ENCODE results near the gene DGKE.

DGKE gene

DNA sequence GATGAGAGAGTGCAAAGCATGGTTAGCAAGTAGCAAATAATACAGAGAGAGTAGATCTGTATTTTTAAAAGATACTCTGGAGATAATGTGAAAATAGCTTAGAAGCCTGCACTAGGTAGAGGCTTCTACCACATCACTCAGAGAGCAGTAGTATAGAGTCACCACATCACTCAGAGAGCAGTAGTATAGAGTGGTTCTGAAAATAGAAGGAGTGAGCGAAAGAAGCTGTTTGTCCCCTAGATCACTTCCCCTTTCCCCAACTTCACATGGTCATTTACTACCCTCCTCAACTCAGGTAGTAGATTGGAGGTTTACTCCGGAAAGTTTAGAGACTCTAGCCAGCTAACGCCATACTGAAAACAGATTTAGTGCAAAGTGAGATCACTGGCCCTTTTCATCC lies 17.1 kb downstream of the DGKE start:
- DNase-seq: no peak

DNA sequence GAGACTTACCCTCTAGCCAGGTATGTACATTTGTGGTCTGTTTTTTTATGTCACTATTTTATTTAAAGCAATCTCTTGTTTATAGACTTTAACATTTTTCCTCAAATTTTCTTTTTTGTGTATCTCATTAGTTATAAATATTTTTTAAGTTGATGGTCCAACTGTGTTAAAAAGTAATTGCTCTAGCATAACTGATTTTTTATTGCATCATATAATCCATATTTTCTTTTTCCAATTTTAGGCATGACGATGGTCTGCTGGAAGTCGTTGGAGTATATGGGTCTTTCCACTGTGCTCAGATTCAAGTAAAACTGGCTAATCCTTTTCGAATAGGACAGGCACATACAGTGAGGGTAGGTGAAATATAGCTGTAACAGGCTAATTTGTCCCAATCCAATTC lies 27.9 kb downstream of the DGKE start:
- DNase-seq: no peak

DNA sequence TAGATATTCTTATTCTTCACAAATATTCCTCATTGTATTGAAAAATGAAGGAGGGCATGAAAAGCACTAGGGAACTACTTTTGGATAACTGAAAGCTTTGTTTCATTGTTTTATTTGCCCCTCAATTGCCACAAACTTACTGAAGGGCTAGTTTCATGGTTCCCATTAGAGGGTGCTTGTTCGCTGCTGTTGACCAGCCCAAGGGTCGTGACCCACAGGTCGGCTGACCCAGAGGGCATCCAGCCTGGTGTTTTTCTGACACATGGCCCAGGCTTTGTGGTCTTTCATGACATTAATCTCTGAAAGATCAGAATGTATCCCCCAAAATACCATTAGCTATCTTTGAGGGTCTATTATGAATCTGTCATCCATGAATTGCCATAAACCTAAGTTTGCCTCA lies 30.0 kb downstream of the DGKE start:
- DNase-seq: no peak

DNA sequence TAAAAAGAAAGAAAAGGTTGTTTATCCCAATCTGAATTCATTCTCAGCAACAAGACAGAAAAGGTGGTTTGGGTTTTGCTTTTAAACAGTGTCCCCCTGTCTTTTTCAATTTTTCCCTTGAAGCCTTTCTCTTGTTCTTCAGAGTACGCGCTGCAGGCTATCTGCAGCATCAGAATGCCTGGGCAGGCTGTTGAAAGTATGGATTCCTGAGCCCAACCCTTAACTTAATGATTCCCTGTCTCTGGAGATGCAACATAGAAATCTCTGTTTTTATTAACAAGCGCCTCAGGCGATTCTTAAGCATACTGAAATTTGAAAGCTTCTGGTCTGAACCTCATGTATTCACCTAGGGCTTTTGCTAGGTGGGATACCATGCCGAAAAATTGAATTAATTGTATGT lies 32.1 kb downstream of the DGKE start:
- DNase-seq: no peak

DNA sequence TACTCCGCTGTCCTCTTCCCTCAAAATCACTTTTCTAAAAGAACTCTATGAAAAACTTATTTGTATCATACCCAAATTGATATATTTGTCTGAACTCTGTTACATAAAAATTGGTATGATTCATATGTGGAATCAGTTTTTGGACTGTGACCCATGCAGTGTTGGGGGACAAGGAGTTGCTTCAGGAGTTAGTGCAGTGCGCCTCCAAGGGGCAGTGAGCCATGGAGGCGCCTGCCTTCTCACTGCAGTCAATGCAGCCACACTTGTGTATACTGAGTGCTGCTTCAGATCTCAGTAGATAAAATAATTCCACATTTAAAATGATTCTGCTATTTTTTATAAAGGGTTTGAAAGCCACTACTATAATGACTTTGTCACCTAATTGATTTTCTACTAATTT lies 32.5 kb downstream of the DGKE start:
- no peak for DNase-seq

DNA sequence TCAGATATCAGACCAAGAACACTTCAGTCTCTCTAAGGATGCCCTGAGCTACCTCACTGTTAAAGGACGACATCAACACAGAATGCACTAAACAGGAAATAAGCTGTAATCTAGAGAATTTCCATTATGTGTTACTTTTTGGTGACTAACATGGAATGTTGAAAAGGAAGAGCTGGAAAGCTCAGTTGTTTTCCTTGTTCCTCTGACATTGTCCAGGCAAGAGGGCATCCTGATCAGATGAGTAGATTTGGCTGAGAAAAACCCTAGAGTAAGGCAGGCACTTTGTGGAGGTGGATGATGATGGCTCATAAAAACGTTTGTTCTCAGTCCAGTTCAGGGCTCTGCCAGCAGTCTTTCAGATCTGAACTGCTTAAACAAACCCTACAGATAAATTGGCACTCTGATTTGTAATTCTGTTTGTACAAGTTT lies 34.0 kb downstream of the DGKE start:
- no peak for DNase-seq

DNA sequence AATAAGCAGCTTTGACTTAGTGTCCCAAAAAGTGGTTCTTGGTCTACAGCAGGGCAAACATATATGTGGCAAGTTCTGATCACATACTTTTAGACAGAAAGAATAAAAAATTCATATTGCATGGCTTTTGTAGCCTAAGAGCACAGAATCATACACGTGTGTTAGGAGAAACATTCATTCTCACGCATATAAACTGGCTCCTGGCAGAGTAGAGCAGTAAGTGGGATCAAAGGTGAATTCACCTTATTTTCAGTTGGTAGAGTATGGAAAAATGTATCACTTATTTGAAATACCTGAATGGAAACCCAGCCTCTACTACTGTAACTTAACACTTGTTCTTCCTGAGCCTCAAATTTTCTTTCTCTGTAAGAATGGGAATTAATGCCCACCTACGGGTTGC lies 34.8 kb downstream of the DGKE start:
- DNase-seq: no peak

DNA sequence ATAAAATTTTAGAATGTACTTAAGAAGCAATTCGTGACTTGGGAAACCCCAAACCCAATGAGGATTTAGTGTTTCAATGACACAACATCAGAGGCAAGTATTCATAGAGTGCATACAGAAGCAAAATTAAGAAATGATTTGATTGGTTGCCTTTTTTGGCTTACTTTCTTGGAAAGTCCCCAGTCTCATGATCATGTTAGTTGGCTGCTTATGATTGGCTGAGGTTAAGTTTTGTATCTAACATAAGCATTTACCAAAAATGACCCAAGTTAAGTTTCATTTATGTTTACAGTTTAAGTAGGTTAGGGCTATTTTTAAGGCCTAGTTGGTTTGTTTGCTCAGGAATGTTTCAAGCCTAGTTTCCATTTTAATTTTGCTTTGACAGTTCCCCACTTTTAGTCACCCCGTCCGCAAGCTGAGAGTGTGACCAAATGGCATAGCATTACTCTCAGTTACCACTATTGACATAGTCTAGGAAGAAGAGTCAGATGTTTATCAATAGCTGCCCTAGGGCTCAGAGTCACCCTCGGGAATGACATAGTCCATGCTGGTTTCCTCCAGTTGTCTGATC lies 36.2 kb downstream of the DGKE start:
- no peak for DNase-seq

DNA sequence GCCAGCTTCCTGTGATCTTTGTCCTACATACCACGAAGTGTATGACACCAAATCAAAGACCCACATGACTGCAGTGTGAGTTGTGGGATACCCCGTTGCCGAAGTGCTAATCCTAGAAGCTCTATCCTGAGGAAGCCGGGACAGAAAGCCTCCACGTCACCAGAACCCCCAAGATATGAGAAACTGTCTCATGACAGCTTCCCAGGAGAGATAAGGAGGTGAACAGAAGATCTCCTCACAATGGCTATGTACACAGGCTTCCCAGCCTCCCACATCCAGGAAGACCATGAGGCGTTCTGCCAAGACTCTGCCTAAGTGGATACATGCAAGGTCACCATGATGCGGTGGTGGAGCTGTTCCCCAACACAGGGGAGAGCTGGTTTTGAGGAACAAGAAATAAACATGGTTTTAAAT lies 42.8 kb downstream of the DGKE start:
- DNase-seq: no peak

DNA sequence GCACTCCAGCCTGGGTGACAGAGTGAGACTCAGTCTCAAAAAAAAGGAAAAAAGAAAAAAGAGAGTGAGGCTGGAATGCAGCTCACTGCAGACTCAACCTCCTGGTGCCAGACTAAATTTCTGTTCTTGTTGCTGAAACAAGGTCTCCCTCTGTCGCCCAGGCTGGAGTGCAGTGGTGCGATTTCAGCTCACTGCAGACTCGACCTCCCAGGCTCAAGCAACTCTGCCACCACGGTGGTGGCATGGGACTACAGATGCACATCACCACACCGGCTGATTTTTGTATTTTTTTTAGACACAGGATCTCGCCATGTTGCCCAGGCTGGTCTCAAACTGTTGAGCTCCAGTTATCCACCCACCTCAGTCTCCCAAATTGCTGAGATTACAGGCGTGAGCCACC lies 45.3 kb downstream of the DGKE start:
- no peak for DNase-seq

DNA sequence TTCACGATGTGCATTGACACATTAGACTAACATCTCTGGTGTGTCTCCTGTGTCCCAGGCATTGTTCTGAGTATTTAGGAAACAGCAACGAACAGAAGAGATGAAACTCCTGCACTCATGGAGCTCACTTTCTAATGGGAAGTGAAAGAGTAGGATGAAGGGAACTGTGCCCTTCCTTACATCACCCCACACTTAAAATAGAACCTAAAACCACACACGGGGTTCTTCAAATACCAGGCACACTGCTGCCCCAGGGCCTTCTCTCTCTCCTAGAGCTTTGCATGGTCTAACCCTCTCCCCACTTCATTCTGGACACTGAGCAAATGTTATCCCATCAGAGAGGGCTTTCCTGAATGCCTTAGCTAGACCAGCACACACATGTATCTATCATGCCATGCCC lies 46.2 kb downstream of the DGKE start:
- no peak for DNase-seq

DNA sequence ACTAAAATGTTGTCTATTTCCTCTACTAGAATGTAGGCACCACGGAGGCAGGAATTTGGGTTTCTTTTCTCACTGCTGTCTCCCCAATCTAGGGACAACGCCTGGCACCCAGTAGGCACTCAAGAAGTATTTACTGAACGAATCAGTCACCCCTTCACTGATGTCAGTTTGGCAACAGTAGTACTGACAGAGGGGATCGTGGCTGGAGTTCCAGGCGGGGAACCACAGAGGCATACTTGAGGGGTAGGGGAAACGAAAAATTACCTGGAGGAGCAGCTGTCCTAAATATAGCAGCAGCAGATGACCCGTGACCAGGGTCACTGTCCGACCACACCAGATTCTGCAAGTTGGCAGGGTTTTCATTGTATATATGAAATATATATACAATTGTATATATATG lies 46.6 kb downstream of the DGKE start:
- no peak for DNase-seq

DNA sequence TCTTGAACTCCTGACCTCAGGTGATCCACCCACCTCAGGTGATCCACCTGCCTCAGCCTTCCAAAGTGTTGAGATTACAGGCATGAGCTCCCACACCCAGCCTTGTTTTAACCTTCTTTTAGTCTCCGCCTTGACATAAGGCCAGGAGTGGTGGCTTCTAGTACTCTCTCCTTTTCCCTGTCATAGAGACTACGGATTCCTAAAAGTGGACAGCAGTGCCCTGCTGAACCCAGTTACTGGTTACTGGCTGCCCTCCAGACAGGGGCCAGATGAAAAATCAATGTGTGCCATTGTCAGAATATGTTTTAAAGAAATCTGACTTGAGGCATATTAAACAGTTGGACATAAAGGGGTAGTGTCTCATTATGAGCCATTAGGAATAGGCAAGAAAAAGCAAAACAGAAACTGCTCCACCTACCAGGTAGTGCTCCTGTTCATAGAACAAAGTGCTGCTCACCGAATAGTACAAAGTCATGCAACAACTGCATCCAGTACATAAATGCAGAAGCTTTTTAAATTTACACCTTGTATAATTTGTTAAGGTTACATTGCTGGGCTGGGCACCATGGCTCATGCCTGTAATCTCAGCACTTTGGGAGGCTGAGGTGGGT lies 47.8 kb downstream of the DGKE start:
- no peak for DNase-seq

DNA sequence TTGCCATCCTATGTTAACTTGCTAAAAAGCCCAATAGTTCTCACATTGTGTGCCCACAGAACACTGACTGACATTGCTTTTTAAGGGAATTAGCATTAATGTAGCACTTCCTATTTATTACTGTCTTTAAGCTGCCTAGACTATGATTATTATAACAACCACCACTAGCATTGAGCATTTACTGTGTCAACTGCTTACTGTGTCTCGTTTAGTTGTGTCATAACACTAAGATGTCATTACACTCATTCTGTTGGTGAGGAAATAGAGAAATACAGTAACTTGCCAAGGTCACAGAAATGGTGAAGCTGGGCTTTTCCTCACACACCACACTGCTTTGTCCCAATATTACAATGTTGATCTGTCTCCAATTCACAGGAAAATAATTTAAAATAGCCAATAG lies 49.7 kb downstream of the DGKE start:
- no peak for DNase-seq

DNA sequence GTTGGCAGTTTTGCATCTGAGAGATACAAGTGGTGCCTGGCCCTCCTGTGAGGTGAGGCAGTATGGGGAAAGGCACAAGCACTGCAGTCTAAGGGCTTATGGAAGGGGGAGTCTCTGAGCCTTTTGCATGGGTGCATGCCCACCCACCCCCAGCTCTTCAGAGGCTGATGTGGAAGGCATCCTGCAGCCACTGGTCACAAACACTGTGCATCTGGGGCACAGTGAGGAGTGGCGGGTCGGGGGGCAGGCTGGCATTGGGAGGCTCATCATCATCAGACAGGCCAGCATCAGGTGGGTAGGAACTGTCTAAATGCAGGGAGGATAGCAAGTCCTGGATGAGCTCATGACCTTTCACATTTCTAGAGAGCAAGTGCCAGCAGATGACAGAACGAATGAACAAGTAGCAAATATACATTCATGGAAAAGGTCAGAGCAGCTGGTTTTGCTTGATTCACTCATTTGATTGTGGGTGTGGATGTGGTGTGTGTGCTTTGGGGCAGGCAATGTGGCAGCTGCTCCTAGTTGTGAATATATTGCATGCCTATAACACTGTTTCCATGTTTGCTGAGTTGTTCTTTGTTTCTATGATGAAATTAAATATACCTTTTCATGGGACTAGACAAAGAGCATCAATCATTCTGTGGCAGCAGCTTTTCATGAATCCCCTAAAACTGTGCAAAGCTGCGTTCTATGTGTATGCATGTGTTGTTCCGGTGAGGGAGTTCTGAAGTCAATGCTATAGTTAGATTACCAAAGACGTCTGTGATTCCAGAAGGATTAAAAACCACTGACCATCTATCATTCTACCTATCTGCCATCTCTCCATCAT lies 50.7 kb downstream of the DGKE start:
- DNase-seq: no peak

DNA sequence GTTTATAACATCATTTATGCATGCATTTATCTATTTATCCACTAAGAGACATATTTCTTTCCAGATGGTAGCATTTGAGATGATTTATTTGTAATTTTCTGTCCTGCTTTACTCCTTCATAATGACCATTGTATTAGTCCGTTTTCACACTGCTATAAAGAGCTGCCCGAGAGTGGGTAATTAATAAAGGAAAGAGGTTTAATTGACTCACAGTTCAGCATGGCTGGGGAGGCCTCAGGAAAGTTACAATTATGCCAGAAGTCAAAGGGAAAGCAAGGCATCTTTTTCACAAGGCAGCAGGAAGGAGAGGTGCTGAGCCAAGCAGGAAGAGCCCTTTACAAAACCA lies 51.3 kb downstream of the DGKE start:
- DNase-seq: no peak

DNA sequence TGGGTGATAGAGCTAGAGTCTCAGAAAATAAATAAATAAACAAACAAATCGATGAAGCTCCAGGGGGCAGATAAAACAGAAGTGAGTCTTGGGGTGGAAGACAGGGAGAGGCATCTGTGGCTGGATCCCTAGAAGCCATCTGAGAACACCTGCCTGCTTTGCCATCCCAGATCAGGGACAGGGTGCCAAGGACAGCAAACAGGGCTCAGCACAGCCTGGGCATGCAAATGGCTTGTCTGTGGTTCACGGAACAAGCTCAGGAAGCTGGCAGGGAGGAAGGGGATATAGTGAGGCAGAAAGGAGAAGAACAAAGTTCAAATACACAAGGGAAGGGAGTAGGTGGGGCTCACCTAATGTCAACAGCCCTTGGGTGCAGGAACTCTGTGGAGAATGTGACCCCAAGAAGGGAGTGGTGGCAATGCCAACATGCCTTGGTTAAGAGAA lies 52.4 kb downstream of the DGKE start:
- DNase-seq: no peak

DNA sequence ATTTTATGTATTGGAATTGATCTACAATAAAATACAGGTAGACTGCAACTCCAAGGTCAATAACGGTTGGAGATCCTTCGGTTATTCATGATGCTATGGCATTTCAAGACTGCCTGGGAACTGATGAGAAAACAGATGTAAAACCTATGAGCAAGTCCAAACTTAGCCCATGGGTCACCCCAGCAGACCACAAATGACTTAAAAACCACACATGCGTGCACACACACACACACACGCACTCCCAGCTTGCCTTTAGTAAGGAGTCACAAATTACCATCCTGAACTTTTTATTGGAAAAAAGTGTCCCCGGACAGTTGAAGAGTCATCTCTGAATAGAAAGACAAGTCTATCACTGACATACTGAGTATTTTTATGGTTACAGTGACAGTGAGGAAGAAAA lies 53.2 kb downstream of the DGKE start:
- DNase-seq: no peak

DNA sequence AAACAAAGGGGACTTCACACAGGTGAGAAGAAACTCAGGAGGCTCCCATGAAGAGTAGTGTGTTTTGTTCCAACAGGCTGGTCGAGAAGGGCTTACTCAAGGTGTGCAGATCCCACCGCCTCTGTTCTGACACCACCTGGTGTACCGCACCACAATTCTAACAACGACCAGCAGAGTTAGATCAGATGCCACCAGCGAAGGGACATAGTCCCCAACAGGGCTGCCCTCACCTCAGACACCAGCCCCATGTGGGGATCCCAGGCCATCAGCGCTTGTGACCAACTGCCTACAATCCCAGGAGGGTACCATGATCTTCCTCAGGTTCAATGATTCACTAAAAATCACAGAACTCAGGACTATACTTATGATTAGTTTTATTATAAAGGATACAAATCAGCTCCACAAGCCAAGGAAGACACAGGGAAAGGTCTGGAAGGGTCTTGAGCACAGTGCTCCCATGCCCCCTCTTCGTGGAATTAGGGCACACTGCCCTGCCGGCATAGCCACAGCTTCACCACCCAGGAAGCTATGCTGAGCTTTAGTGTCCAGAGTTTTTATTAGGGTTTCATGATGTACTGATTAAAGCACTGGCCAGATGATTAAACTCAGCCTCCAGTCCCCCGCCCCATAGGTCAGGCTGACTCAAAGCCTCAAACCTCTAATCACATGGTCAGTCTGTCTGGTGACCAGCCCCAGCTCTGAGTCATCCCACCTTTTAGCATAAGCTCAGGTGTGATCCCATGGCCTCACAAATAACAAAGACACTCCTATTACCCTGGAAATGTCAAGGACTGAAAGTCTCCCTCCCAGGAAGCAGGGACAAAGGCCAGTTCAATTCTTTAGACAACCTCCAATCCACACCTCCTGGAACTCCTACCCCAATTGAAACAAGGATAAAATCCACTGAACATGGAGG lies 53.9 kb downstream of the DGKE start:
- DNase-seq: no peak

DNA sequence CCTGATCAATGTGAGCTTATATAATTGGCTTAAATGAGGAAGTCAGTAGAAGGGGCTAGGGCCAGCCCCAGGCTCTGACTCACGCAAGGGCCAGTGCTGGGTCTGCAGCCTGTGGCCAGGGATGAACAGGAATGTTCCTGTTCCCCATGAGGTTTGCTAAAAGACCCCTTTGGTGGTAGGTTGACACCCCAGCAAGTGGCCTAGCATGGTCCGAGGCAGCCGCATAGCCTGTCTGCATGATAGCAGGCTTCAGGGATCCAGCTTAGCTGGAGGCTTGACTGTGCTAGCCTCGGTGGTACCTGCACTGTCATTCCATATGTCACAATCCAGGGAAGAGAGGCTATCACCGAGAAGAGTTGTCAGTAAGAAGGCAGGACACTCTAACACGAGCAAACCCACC lies 56.4 kb downstream of the DGKE start:
- DNase-seq: no peak

DNA sequence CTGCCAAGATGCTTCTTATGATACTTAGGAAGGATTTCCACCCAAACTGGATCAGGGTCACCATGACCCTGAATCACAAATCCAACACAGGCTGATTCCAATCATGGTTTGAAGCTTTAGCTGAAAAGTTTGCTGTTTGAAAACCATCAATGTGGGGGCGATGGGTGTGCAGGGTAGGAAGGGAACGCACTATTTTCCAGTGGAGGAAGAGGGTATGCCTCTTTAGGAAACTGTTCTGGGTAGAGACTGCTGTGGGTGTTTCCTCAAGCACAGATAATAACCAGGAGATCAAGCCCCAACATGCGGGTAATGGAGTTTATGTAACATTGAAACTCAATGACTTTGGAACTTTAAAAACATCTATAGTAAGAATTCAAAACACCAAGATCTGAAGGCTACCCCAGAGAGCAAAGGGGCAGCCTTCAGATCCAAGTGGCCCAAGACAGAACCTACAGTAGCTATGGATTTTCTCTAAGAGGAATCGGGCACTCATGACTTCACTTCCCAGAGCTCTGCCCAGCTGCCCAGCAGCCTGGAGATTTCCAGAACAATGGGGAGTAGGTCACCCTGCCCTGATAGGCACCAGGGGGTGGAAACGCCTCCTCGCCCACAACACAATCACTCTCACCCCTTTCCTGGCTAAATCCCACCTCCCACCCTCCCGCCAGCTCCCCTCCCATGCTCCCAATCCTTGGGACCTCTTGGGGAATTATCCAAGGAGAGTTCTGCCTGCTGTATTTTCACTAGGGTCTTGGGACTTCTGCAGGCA lies 57.1 kb downstream of the DGKE start:
- DNase-seq: no peak

DNA sequence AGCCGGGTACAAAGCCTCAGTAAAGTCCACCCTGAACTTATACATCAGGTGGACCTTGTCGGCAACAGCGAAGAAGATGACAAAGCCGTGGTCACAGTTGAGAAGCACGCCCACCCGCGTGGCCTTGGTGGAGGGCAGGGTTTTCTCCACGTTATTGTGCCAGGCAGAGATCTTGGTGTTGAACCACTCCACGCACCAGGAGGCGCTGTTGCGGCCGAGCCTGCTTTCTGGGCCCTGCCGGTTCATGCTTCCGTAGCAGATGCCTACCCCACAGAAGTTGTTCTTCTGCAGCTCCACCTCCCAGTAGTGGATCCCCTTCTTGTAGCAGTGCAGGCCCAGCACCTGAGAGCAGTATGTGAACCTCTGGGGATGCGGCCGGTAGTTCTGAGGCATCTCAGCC lies 57.8 kb downstream of the DGKE start:
- peak; percentile 48 to 51 for DNase-seq

DNA sequence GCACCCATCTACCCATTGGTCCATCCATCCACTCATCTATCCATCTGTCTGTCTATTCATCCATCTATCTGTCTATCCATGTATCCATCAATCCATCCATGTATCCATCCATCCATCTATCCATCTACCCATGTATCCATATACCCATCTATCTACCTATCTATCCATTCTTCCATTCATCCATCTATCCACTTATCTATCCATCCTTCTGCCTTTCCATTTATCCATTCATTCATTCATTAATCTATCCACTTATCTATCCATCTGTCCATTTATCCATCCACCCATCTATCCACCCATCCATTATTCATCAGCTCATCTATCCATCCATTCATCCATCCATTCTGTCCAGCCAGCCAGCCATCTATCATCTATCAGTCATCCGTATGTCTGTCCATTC lies 58.4 kb downstream of the DGKE start:
- no peak for DNase-seq
